ENCODE measurements around the gene COPG2. TPM values are rescaled to one million over a fixed set of nuclear protein-coding genes. Genes with fewer than 3 reads are reported as not detected.
"Not testable (repeated sequence)": the region's sequence is repeated elsewhere in the genome, so short reads cannot be mapped to it uniquely, and the experiment has no call there.

The COPG2 gene
- total RNA-seq, 1 donor from 2014 or later: 16.0 TPM

GRCh38 chr7:130559184-130559583, 109.4 kb downstream of the COPG2 start:
- DNase-seq: no peak

GRCh38 chr7:130554481-130554880, 114.1 kb downstream of the COPG2 start:
- DNase-seq: no peak

- no peak for DNase-seq
Measured at GRCh38 chr7:130553398-130554029, 115.0 kb downstream of the COPG2 start.

- no peak for DNase-seq
Measured at GRCh38 chr7:130544356-130544755, 124.2 kb downstream of the COPG2 start.

DNA sequence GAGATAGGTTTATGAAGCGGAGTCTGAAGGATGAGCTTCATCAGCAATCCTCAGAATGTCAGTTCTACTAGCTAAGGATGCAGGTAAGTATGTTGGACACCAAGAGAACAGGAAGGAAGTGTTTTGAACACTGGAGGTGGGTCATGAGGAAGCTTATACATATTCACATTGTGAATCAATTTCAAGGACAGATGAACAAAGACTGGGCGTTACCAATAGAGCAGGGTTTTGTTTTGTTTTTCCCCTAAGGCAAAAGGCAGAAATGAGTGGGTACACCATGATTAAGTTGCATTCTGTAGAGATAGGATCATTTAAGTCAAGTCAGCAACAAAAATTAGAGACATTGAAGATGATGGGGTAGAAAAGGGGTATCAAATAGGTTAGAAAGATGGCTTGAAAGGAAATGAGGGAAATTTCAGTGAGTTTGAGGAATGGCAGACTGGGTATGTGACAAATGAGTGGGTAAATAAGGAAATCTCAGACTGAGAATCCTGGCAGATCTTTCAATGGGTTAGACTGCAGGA, 125.0 kb downstream of the COPG2 start:
- no peak for DNase-seq

- not testable (repeated sequence) for DNase-seq
Measured at GRCh38 chr7:130542297-130542696, 126.3 kb downstream of the COPG2 start.

DNA sequence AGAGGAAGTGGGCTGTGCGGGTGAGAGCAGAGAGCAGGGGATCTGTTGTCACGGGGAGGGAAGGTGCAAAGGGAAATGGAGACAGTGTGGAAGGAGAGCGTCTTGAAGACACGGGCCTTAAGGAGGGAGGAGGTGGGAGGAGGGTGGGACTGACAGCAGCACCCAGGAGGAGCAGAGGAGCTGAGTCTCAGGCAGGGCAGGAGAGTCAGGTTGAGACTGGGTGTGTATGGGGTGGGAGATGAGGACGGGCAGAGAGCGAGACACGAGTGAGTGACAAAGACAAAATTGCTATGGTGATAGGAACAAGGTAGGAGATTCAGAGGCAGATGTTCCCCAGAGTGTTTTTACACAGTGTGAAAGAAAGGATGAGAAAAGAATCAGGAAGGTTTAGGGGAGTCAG, 127.3 kb downstream of the COPG2 start:
- not testable (repeated sequence) for DNase-seq

DNA sequence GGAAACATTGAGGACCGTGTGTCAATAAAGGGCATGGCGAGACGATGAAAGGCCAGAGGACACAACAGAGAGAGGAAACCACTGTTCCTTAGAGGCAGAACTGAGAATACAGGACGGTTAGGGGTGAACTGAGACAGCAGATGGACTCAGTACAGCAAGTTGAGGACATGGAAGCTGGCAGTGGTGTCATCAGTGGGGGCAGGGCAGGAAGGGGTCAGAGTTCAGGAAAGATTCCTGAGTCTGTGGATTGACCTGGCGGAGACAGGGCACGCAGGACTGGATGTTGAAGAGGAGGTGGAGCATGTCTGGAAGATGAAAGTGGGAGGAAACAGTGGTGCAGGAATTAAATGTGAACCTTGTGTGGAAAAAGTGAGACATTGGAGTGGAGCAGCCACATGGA, 130.7 kb downstream of the COPG2 start:
- DNase-seq: not testable (repeated sequence)

DNA sequence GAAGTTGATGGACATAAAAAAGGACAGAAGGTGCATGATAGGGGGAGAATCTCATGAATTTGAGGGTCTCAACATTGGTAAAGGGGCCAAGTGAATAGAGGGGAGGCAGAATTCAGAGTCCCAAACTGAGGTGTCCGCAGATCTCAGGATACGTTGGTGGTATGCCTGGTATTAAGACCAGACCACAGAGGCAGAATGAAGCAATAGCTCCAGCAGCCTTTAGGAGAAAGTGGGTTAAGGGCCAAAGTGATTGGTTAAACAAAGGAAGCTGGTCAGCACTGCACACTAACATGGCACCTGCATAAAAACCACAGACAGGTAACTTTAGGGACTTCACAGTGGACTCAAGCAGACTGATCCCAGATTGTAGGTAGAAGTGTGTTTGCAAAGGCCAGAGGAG, 139.1 kb downstream of the COPG2 start:
- no peak for DNase-seq

- DNase-seq: not testable (repeated sequence)
Measured at GRCh38 chr7:130527752-130528355, 140.7 kb downstream of the COPG2 start.

- no peak for DNase-seq
Measured at GRCh38 chr7:130524628-130525027, 143.9 kb downstream of the COPG2 start.

DNA sequence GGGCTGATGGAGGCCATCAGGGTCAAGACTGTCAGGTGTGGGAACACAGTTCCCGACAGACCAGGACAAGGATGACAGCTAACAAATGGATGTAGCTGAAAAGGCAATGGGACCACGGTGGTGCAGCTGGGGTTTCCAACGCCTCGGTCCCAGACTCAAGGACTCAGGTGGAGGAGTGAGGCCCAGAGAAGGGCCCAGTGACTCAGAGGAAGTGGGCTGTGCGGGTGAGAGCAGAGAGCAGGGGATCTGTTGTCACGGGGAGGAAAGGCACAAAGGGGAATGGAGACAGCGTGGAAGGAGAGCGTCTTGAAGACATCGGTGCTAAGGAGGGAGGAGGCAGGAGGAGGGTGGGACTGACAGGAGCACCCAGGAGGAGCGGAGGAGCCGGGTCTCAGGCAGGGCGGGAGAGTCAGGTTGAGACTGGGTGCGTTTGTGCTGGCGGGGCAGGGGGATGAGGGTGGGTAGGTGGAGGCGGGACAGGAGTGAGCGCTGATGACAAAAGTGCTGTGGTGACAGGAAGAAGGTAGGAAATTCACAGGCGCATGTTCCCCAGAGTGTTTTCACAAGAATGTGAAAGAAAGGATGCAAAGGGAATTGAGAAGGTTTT, 144.9 kb downstream of the COPG2 start:
- DNase-seq: not testable (repeated sequence)

GRCh38 chr7:130521258-130521951, 147.1 kb downstream of the COPG2 start:
- DNase-seq: peak; percentile 9

DNA sequence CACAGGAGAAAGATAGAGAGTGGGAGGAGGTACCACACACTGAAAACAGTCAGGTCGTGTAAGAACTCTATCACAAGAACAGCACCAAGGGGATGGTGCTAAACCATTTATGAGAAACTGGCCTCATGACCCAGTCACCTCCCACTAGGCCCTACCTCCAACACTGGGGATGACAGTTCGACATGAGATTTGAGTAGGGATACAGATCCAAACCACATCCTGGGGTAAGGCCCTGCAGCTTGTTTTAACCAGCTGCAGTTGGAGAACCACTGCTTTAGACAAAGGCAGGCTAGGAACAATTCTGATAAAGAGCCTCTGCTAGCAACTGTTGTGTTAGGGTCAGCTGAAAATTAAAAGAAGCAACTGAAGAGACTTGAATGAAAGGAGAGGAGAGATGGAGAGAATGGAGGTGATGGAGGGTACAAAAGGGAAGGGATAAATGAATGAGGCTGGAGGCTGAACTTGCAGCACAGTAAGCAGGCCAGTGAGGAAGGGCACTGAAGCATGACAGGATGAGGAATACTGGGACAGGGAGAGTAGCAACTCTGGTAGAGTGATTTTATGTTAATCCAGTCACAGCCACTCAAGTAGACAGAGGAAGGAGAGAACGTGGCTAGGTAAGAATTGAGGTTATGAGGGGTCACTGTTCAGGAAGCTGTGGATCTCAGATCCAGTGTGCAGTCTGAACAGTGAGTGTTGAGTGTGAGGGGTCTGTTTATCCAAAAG, 153.1 kb downstream of the COPG2 start:
- no peak for DNase-seq

GRCh38 chr7:130513447-130513846, 155.1 kb downstream of the COPG2 start:
- no peak for DNase-seq

GRCh38 chr7:130512038-130512437, 156.5 kb downstream of the COPG2 start:
- not testable (repeated sequence) for DNase-seq

GRCh38 chr7:130506358-130506757, 162.2 kb downstream of the COPG2 start:
- no peak for DNase-seq

- no peak for DNase-seq
Measured at GRCh38 chr7:130505753-130506152, 162.8 kb downstream of the COPG2 start.

- DNase-seq: no peak
Measured at GRCh38 chr7:130500910-130501309, 167.6 kb downstream of the COPG2 start.

- DNase-seq: no peak
Measured at GRCh38 chr7:130500463-130500862, 168.1 kb downstream of the COPG2 start.

DNA sequence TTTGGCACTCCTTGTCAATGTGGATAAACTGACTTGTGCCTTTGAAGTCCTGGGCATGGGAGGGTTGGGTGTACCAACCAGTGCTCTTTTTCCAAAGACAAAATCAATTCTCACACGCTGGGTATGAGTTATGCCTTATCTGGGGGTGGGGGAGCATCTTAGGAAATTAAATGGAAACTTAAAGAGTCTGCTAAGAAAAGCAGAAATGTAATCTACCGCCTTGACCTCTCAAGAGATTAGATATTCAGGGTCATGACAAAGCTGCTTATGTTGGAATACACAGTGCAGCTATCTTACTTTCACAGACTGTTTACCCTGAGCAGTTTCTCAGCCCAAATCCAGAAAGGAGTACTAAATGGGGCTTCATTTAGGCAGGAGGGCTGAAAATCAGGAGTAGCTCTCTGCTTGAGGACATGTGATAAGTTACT, 174.1 kb downstream of the COPG2 start:
- DNase-seq: no peak

- DNase-seq: no peak
Measured at GRCh38 chr7:130493275-130493873, 175.2 kb downstream of the COPG2 start.

Measured in dermis blood vessel endothelial cell (primary cell).